ENCODE measurements around the gene TWIST2.

Gene TWIST2

GRCh38 chr2:238892796-238893195 is 44.9 kb downstream of the TWIST2 start:
- no peak for FAIRE-seq

GRCh38 chr2:238893349-238894000 is 45.6 kb downstream of the TWIST2 start:
- FAIRE-seq = no peak

- FAIRE-seq = no peak
Observed at GRCh38 chr2:238894226-238894949, 46.5 kb downstream of the TWIST2 start.

- no peak for FAIRE-seq
Observed at GRCh38 chr2:238894950-238895298, 47.0 kb downstream of the TWIST2 start.

GRCh38 chr2:238895361-238895882 is 47.5 kb downstream of the TWIST2 start:
- FAIRE-seq = no peak

GRCh38 chr2:238895891-238896600 is 48.2 kb downstream of the TWIST2 start:
- no peak for FAIRE-seq

GRCh38 chr2:238896641-238897040 is 48.8 kb downstream of the TWIST2 start:
- no peak for FAIRE-seq

- FAIRE-seq = no peak
Observed at GRCh38 chr2:238897122-238897880, 49.4 kb downstream of the TWIST2 start.

- no peak for FAIRE-seq
Observed at GRCh38 chr2:238897911-238898311, 50.0 kb downstream of the TWIST2 start.

GRCh38 chr2:238898534-238899281 is 50.8 kb downstream of the TWIST2 start:
- FAIRE-seq = no peak

GRCh38 chr2:238899386-238899785 is 51.5 kb downstream of the TWIST2 start:
- no peak for FAIRE-seq

GRCh38 chr2:238900511-238900910 is 52.6 kb downstream of the TWIST2 start:
- no peak for FAIRE-seq

GRCh38 chr2:238901461-238902057 is 53.7 kb downstream of the TWIST2 start:
- FAIRE-seq = no peak

GRCh38 chr2:238902285-238902684 is 54.4 kb downstream of the TWIST2 start:
- no peak for FAIRE-seq

GRCh38 chr2:238903141-238903540 is 55.3 kb downstream of the TWIST2 start:
- FAIRE-seq = no peak

GRCh38 chr2:238904177-238904576 is 56.3 kb downstream of the TWIST2 start:
- no peak for FAIRE-seq

GRCh38 chr2:238904716-238905115 is 56.8 kb downstream of the TWIST2 start:
- FAIRE-seq = no peak

GRCh38 chr2:238905224-238905623 is 57.3 kb downstream of the TWIST2 start:
- no peak for FAIRE-seq

GRCh38 chr2:238905644-238906043 is 57.8 kb downstream of the TWIST2 start:
- FAIRE-seq = no peak

GRCh38 chr2:238906254-238906935 is 58.5 kb downstream of the TWIST2 start:
- no peak for FAIRE-seq

All from G401.6 (cell line).